ENCODE data around the gene CCL3.
"Not testable (repeated sequence)": the region's sequence is repeated elsewhere in the genome, so short reads cannot be mapped to it uniquely, and the experiment has no call there.

The CCL3 gene

GRCh38 chr17:36088670-36089338 lies 1.1 kb downstream of the CCL3 start:
- Histone ChIP-seq H3K36me3 (ENCODE audit: control insufficient read depth in 4 of 4, insufficient read depth in 4 of 4, low read length in 3 of 4) (no peaks in the 10 kb centered on the region), H3K27me3 (replicated peaks in 2 of 5; ENCODE audit: control insufficient read depth in 4 of 5, insufficient read depth in 5 of 5, low read length in 4 of 5) (no peaks in the 10 kb centered on the region), H3K27ac (ENCODE audit: insufficient read depth in 1 of 2, low read depth in 1 of 2, low read length in 2 of 2, poor library complexity in 1 of 2, severe bottlenecking in 2 of 2) (no peak overlapping the region), H3K4me3 (ENCODE audit: control insufficient read depth in 1 of 7, extremely low read depth in 1 of 7, insufficient read depth in 4 of 7, low read depth in 2 of 7, low read length in 6 of 7) (no peak overlapping the region), H3K9me3 (ENCODE audit: control extremely low read depth in 1 of 5, control insufficient read depth in 4 of 5, insufficient read depth in 2 of 5, low read depth in 1 of 5, low read length in 4 of 5) (no peaks in the 10 kb centered on the region), H3K4me1 (ENCODE audit: control extremely low read depth in 1 of 4, control insufficient read depth in 4 of 4, insufficient read depth in 4 of 4, low read length in 3 of 4) (peaks cover under 1 to 38% (median 26%) of the 10 kb centered on the region in 4 experiments)
- CTCF ChIA-PET: interaction anchor here (1.3 kb wide), 1 partner anchor 44 kb away, joined by 4 read pairs; no protein-coding TSS in a partner anchor
- WGBS (ENCODE audit: insufficient coverage): 94% methylated on average over 9 of the region's 14 CpGs
- no peak for DNase-seq
- POLR2A ChIA-PET: no interaction called here

DNA sequence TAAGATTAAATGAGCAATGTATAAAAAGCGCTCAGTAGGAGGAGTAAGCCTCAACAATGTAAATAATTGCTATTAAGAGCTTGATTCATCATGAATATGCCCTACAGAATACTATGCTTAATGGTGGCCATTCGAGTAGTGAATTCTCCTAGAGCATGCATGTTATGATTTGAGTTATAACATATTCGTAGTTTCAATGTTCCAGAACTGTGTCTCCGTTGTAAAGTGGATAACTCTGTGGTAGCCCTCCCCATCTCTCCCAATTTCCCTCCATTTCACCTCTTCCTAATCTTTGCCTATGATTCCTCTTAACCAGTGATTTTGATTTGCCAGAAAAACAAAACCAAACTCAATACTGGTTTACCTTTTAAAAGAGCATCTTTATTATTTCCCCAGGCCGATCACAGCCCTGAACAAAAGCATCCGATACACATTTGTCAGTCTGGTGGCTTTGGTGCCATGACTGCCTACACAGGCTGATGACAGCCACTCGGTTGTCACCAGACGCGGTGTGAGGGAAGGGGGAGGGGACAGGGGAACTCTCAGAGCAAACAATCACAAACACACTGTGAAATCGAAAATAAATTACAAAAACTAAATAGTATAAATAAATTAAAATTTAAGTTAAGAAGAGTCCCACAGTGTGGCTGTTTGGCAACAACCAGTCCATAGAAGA lies 1.9 kb downstream of the CCL3 start:
- H3K4me1 ChIP-seq (ENCODE audit: control extremely low read depth in 1 of 4, control insufficient read depth in 4 of 4, insufficient read depth in 4 of 4, low read length in 3 of 4): peaks cover 7 to 44% (median 32%) of the 10 kb centered on the region in 4 experiments
- H3K36me3 ChIP-seq (ENCODE audit: control insufficient read depth in 4 of 4, insufficient read depth in 4 of 4, low read length in 3 of 4); H3K27me3 ChIP-seq (replicated peaks in 2 of 5; ENCODE audit: control insufficient read depth in 4 of 5, insufficient read depth in 5 of 5, low read length in 4 of 5); DNase-seq; POLR2A ChIA-PET; H3K4me3 ChIP-seq (ENCODE audit: control insufficient read depth in 1 of 7, extremely low read depth in 1 of 7, insufficient read depth in 4 of 7, low read depth in 2 of 7, low read length in 6 of 7); H3K9me3 ChIP-seq (ENCODE audit: control extremely low read depth in 1 of 5, control insufficient read depth in 4 of 5, insufficient read depth in 2 of 5, low read depth in 1 of 5, low read length in 4 of 5); CTCF ChIA-PET; H3K27ac ChIP-seq (ENCODE audit: insufficient read depth in 1 of 2, low read depth in 1 of 2, low read length in 2 of 2, poor library complexity in 1 of 2, severe bottlenecking in 2 of 2): not testable (repeated sequence)
- 67% methylated on average over 1 of the region's 10 CpGs for WGBS (ENCODE audit: insufficient coverage)

- H3K27me3 ChIP-seq (replicated peaks in 2 of 5; ENCODE audit: control insufficient read depth in 4 of 5, insufficient read depth in 5 of 5, low read length in 4 of 5); H3K4me3 ChIP-seq (ENCODE audit: control insufficient read depth in 1 of 7, extremely low read depth in 1 of 7, insufficient read depth in 4 of 7, low read depth in 2 of 7, low read length in 6 of 7); H3K27ac ChIP-seq (ENCODE audit: insufficient read depth in 1 of 2, low read depth in 1 of 2, low read length in 2 of 2, poor library complexity in 1 of 2, severe bottlenecking in 2 of 2); H3K9me3 ChIP-seq (ENCODE audit: control extremely low read depth in 1 of 5, control insufficient read depth in 4 of 5, insufficient read depth in 2 of 5, low read depth in 1 of 5, low read length in 4 of 5); H3K36me3 ChIP-seq (ENCODE audit: control insufficient read depth in 4 of 4, insufficient read depth in 4 of 4, low read length in 3 of 4); POLR2A ChIA-PET; CTCF ChIA-PET; DNase-seq: not testable (repeated sequence)
- WGBS (ENCODE audit: insufficient coverage): no CpG with 5 or more reads among the region's 3 CpGs
- H3K4me1 ChIP-seq (ENCODE audit: control extremely low read depth in 1 of 4, control insufficient read depth in 4 of 4, insufficient read depth in 4 of 4, low read length in 3 of 4): peaks cover 8 to 50% (median 38%) of the 10 kb centered on the region in 4 experiments
Observed at GRCh38 chr17:36087471-36087870, 2.5 kb downstream of the CCL3 start.

GRCh38 chr17:36086791-36087190 lies 3.2 kb downstream of the CCL3 start:
- ChIA-PET POLR2A (no interaction called here), CTCF (interaction anchor here (1.6 kb wide), 1 partner anchor 62 kb away, joined by 8 read pairs; no protein-coding TSS in a partner anchor)
- Histone ChIP-seq H3K4me3 (ENCODE audit: control insufficient read depth in 1 of 7, extremely low read depth in 1 of 7, insufficient read depth in 4 of 7, low read depth in 2 of 7, low read length in 6 of 7) (no peak overlapping the region), H3K36me3 (ENCODE audit: control insufficient read depth in 4 of 4, insufficient read depth in 4 of 4, low read length in 3 of 4) (no peaks in the 10 kb centered on the region), H3K4me1 (ENCODE audit: control extremely low read depth in 1 of 4, control insufficient read depth in 4 of 4, insufficient read depth in 4 of 4, low read length in 3 of 4) (peaks cover 11 to 56% (median 44%) of the 10 kb centered on the region in 4 experiments), H3K9me3 (ENCODE audit: control extremely low read depth in 1 of 5, control insufficient read depth in 4 of 5, insufficient read depth in 2 of 5, low read depth in 1 of 5, low read length in 4 of 5) (no peaks in the 10 kb centered on the region), H3K27me3 (replicated peaks in 2 of 5; ENCODE audit: control insufficient read depth in 4 of 5, insufficient read depth in 5 of 5, low read length in 4 of 5) (no peaks in the 10 kb centered on the region), H3K27ac (ENCODE audit: insufficient read depth in 1 of 2, low read depth in 1 of 2, low read length in 2 of 2, poor library complexity in 1 of 2, severe bottlenecking in 2 of 2) (no peak overlapping the region)
- no peak for DNase-seq
- no CpG with 5 or more reads among the region's 1 CpG for WGBS (ENCODE audit: insufficient coverage)

- POLR2A ChIA-PET: no interaction called here
- Histone ChIP-seq H3K4me1 (ENCODE audit: control extremely low read depth in 1 of 4, control insufficient read depth in 4 of 4, insufficient read depth in 4 of 4, low read length in 3 of 4) (peaks cover 11 to 56% (median 46%) of the 10 kb centered on the region in 4 experiments), H3K27me3 (replicated peaks in 2 of 5; ENCODE audit: control insufficient read depth in 4 of 5, insufficient read depth in 5 of 5, low read length in 4 of 5) (no peaks in the 10 kb centered on the region), H3K27ac (ENCODE audit: insufficient read depth in 1 of 2, low read depth in 1 of 2, low read length in 2 of 2, poor library complexity in 1 of 2, severe bottlenecking in 2 of 2) (no peak overlapping the region), H3K36me3 (ENCODE audit: control insufficient read depth in 4 of 4, insufficient read depth in 4 of 4, low read length in 3 of 4) (no peaks in the 10 kb centered on the region), H3K4me3 (ENCODE audit: control insufficient read depth in 1 of 7, extremely low read depth in 1 of 7, insufficient read depth in 4 of 7, low read depth in 2 of 7, low read length in 6 of 7) (no peak overlapping the region), H3K9me3 (ENCODE audit: control extremely low read depth in 1 of 5, control insufficient read depth in 4 of 5, insufficient read depth in 2 of 5, low read depth in 1 of 5, low read length in 4 of 5) (no peaks in the 10 kb centered on the region)
- peak; percentile 25 to 77 (median 64) for DNase-seq
- 43% methylated on average over 1 of the region's 1 CpG for WGBS (ENCODE audit: insufficient coverage)
- CTCF ChIA-PET: interaction anchor here (0.6 to 1.6 kb wide), 3 partner anchors 12 to 112 kb away, joined by 3 to 8 read pairs (median 3); no protein-coding TSS in a partner anchor
Observed at GRCh38 chr17:36085765-36086164, 4.2 kb downstream of the CCL3 start.

DNA sequence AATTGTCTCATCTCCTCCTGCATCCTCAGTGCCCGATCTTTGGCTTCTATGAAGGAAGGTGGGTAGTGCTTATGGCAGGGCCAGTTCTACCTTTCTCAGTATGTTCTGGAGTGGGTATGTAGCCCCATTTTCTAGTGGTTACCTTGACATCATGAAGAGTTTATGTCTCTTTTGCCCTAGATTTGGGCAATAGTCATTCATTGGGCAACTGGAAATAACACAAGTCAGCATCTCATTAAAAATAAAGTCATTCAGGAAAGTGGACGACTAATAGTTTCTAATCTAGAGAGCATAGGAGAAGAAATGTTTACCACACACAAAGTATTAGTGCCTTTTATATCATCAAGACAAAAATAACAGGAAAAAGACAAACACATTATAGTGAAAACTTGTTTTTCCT lies 6.3 kb downstream of the CCL3 start:
- H3K27me3 ChIP-seq (replicated peaks in 2 of 5; ENCODE audit: control insufficient read depth in 4 of 5, insufficient read depth in 5 of 5, low read length in 4 of 5); H3K36me3 ChIP-seq (ENCODE audit: control insufficient read depth in 4 of 4, insufficient read depth in 4 of 4, low read length in 3 of 4); CTCF ChIA-PET; H3K4me3 ChIP-seq (ENCODE audit: control insufficient read depth in 1 of 7, extremely low read depth in 1 of 7, insufficient read depth in 4 of 7, low read depth in 2 of 7, low read length in 6 of 7); H3K9me3 ChIP-seq (ENCODE audit: control extremely low read depth in 1 of 5, control insufficient read depth in 4 of 5, insufficient read depth in 2 of 5, low read depth in 1 of 5, low read length in 4 of 5); H3K27ac ChIP-seq (ENCODE audit: insufficient read depth in 1 of 2, low read depth in 1 of 2, low read length in 2 of 2, poor library complexity in 1 of 2, severe bottlenecking in 2 of 2); DNase-seq; POLR2A ChIA-PET: not testable (repeated sequence)
- H3K4me1 ChIP-seq (ENCODE audit: control extremely low read depth in 1 of 4, control insufficient read depth in 4 of 4, insufficient read depth in 4 of 4, low read length in 3 of 4): peaks cover 11 to 36% (median 34%) of the 10 kb centered on the region in 4 experiments
- 100% methylated on average over 1 of the region's 2 CpGs for WGBS (ENCODE audit: insufficient coverage)

- 23% methylated on average over 5 of the region's 8 CpGs for WGBS (ENCODE audit: insufficient coverage)
- POLR2A ChIA-PET; H3K27me3 ChIP-seq (replicated peaks in 2 of 5; ENCODE audit: control insufficient read depth in 4 of 5, insufficient read depth in 5 of 5, low read length in 4 of 5); H3K9me3 ChIP-seq (ENCODE audit: control extremely low read depth in 1 of 5, control insufficient read depth in 4 of 5, insufficient read depth in 2 of 5, low read depth in 1 of 5, low read length in 4 of 5); H3K36me3 ChIP-seq (ENCODE audit: control insufficient read depth in 4 of 4, insufficient read depth in 4 of 4, low read length in 3 of 4): not testable (repeated sequence)
- DNase-seq: peak; percentile 79 to 95 (median 92)
- CTCF ChIA-PET: interaction anchor here (1.3 to 2.6 kb wide), 3 partner anchors 10 to 101 kb away, joined by 3 to 14 read pairs (median 4); partner anchors contain the start of gene CCL16
- peaks cover 11 to 36% (median 33%) of the 10 kb centered on the region in 4 experiments for H3K4me1 ChIP-seq (ENCODE audit: control extremely low read depth in 1 of 4, control insufficient read depth in 4 of 4, insufficient read depth in 4 of 4, low read length in 3 of 4)
- H3K27ac ChIP-seq (ENCODE audit: insufficient read depth in 1 of 2, low read depth in 1 of 2, low read length in 2 of 2, poor library complexity in 1 of 2, severe bottlenecking in 2 of 2): peak overlapping the region in 1 of 2 experiments; percentile 69
- peak overlapping the region in 2 of 7 experiments; percentile 4 to 7 for H3K4me3 ChIP-seq (ENCODE audit: control insufficient read depth in 1 of 7, extremely low read depth in 1 of 7, insufficient read depth in 4 of 7, low read depth in 2 of 7, low read length in 6 of 7)
Observed at GRCh38 chr17:36082482-36083120, 7.3 kb downstream of the CCL3 start.

All from common myeloid progenitor, CD34-positive (primary cell).